ENCODE results near the gene GPR78.
A peak's percentile ranks its signal among the peaks of the same experiment; 100 is the strongest.

Gene GPR78

GRCh38 chr4:8592366-8593263 lies 12.4 kb downstream of the GPR78 start, which contains the start of gene CPZ (continued):
- TF ChIP-seq ZBTB10 (tag by site-specific recombination; IDR thresholded peaks at IDR 0.05) (no peak), ZIC2 (tag by site-specific recombination; IDR thresholded peaks at IDR 0.05) (peak; percentile 62; the same call in 1 of the 2 replicates), GLIS2 (tag by site-specific recombination; IDR thresholded peaks at IDR 0.05) (peak; percentile 20; the same call in 1 of the 2 replicates), ZNF157 (tag by site-specific recombination; IDR thresholded peaks at IDR 0.05) (no peak)

DNA sequence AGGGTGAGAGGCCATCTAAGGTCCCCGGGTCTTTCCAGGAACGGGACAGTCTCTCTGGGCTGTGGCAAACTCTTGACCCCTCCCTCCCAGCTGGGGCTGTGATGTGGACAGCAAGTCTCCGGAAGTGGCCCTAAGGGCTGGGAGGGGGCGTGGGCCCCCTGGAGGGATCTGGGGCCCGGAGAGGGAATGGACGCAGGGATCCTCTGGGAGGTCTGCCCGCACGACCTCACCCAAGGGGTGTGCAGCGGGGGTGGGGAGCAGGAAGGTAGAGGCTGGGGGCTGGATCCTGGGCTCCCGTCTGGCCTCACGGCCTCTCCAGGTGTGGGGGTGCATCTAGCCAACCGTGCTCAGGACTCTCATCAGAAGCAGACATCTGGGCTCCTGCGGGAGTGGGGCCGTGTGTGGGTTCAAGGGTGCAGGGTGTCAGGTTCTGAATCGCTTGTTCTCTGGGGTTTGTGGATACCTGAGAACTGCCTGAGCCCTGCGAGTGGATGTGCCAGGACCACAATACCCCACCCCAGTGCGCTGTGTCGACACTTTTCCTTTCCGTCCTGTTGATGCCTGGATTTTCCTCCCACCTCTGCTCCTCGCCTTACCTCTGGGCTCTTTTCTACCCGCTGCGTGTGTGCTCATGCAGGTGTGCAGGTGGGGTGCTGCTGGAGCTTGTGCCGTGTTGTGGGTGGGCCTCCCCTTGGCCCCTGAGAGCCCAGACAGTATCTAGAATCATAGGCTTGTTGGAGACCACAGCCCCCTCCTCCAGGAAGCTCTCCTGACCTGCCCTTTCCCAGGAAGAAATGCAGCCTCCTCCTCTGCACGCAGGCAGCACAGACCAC lies 13.3 kb downstream of the GPR78 start:
- POLR2A ChIA-PET = no interaction called here
- no peaks in the 10 kb centered on the region for H3K4me1 ChIP-seq (ENCODE audit: control insufficient read depth, insufficient read depth, low read length)
- no peak overlapping the region for H3K4me3 ChIP-seq (ENCODE audit: low read depth, low read length)

GRCh38 chr4:8594097-8595038 lies 14.2 kb downstream of the GPR78 start:
- POLR2A ChIA-PET = no interaction called here
- Histone ChIP-seq H3K9me3 (ENCODE audit: control insufficient read depth, insufficient read depth, low read depth, low read length) (no peaks in the 10 kb centered on the region), H3K4me1 (ENCODE audit: control insufficient read depth, insufficient read depth, low read length) (no peaks in the 10 kb centered on the region), H3K36me3 (ENCODE audit: control insufficient read depth in 2 of 2, insufficient read depth in 1 of 2, low read length in 2 of 2) (no peaks in the 10 kb centered on the region), H3K4me3 (ENCODE audit: low read depth, low read length) (no peak overlapping the region), H3K27ac (ENCODE audit: extremely low read depth, low read depth, low read length) (no peak overlapping the region)
- CTCF ChIA-PET = interaction anchor here (0.6 to 4.0 kb wide), 7 partner anchors 48 to 148 kb away, joined by 3 to 19 read pairs (median 3); no protein-coding TSS in a partner anchor
- TF ChIP-seq BCL11B (tag by site-specific recombination; IDR thresholded peaks at IDR 0.05; ENCODE audit: low read depth) (0 out of 2 replicates have a peak, but pooled peaks have one; percentile 35), ZNF600 (tag by site-specific recombination; IDR thresholded peaks at IDR 0.05) (no peak), ZFP37 (tag by site-specific recombination; IDR thresholded peaks at IDR 0.05) (no peak), ZNF416 (tag by site-specific recombination; IDR thresholded peaks at IDR 0.05) (no peak), HOXD13 (CRISPR knock-in tag; IDR thresholded peaks at IDR 0.05; ENCODE audit: borderline replicate concordance) (no peak), ZNF660 (tag by site-specific recombination; IDR thresholded peaks at IDR 0.05) (no peak), ZNF155 (tag by site-specific recombination; IDR thresholded peaks at IDR 0.05) (no peak), ZNF837 (tag by site-specific recombination; IDR thresholded peaks at IDR 0.05) (no peak), PRDM10 (tag by site-specific recombination; IDR thresholded peaks at IDR 0.05) (peak; percentile 36), SP3 (tag by site-specific recombination; IDR thresholded peaks at IDR 0.05) (no peak), ZBTB44 (tag by site-specific recombination; IDR thresholded peaks at IDR 0.05) (no peak), ZFP41 (tag by site-specific recombination; IDR thresholded peaks at IDR 0.05; ENCODE audit: borderline replicate concordance) (no peak), ZNF785 (tag by site-specific recombination; IDR thresholded peaks at IDR 0.05) (no peak)
- TF ChIP-seq, protein P1, sequence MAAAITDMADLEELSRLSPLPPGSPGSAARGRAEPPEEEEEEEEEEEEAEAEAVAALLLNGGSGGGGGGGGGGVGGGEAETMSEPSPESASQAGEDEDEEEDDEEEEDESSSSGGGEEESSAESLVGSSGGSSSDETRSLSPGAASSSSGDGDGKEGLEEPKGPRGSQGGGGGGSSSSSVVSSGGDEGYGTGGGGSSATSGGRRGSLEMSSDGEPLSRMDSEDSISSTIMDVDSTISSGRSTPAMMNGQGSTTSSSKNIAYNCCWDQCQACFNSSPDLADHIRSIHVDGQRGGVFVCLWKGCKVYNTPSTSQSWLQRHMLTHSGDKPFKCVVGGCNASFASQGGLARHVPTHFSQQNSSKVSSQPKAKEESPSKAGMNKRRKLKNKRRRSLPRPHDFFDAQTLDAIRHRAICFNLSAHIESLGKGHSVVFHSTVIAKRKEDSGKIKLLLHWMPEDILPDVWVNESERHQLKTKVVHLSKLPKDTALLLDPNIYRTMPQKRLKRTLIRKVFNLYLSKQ (tag by site-specific recombination; IDR thresholded peaks at IDR 0.05; ENCODE audit: borderline replicate concordance) = no peak

More for the DNA sequence above, 13.3 kb downstream of the GPR78 start:
- CTCF ChIA-PET = interaction anchor here (0.6 to 4.0 kb wide), 3 partner anchors 95 to 147 kb away, joined by 3 to 19 read pairs (median 3); no protein-coding TSS in a partner anchor
- Histone ChIP-seq H3K36me3 (ENCODE audit: control insufficient read depth in 2 of 2, insufficient read depth in 1 of 2, low read length in 2 of 2) (no peaks in the 10 kb centered on the region), H3K9me3 (ENCODE audit: control insufficient read depth, insufficient read depth, low read depth, low read length) (no peaks in the 10 kb centered on the region), H3K27ac (ENCODE audit: extremely low read depth, low read depth, low read length) (no peak overlapping the region)
- TF ChIP-seq GLIS2 (tag by site-specific recombination; IDR thresholded peaks at IDR 0.05) = peak; percentile 42
- TF ChIP-seq ZNF530 (tag by site-specific recombination; IDR thresholded peaks at IDR 0.05; ENCODE audit: low read depth) = no peak

All from HEK293 (cell line).